Calu3 (cell line): ENCODE data around the gene REXO1. TPM values are rescaled to one million over a fixed set of nuclear protein-coding genes. Genes with fewer than 3 reads are reported as not detected.

Source experiments
- Bru-seq: library from RNA; stranded (reverse); fragments of 400-500 nt; gene quantifications from one replicate; lab custom pipeline; 2021; lab: Mats Ljungman, UMichigan
- BruChase-seq, 2 experiments: library from RNA; stranded (reverse); fragments of 400-500 nt; gene quantifications; one replicate each; lab custom pipeline; 2021; lab: Mats Ljungman, UMichigan
- BruUV-seq: library from RNA; stranded (reverse); fragments of 400-500 nt; replicated peaks from 2 replicates; lab custom pipeline; 2021; lab: Mats Ljungman, UMichigan
- CTCF ChIA-PET: fragments of 300-600 bp; sonication (Branson Sonifier 250); formaldehyde crosslinking; loops from one replicate; lab custom pipeline; 2022; ENCODE audit warnings: antibody characterized with exemption; lab: Charles Lee
- DNase-seq: peaks from one replicate; pipeline ENCODE4 v3.0.0; 2022
- H3K27ac Mint-ChIP-seq: one replicate; pipeline ENCODE4 v1.8.0; 2022; ENCODE audit warnings: mixed read lengths; ENCODE audit not compliant: unreplicated experiment
- H3K27me3 Mint-ChIP-seq: one replicate; pipeline ENCODE4 v1.8.0; 2022; ENCODE audit warnings: mixed read lengths; ENCODE audit not compliant: unreplicated experiment
- H3K36me3 Mint-ChIP-seq: one replicate; pipeline ENCODE4 v1.8.0; 2022; ENCODE audit warnings: mild to moderate bottlenecking, moderate library complexity, mixed read lengths; ENCODE audit not compliant: insufficient read depth, unreplicated experiment
- H3K4me1 Mint-ChIP-seq: one replicate; pipeline ENCODE4 v1.8.0; 2022; ENCODE audit warnings: mild to moderate bottlenecking, low read depth, mixed read lengths; ENCODE audit not compliant: unreplicated experiment
- H3K4me3 Mint-ChIP-seq: one replicate; pipeline ENCODE4 v1.8.0; 2022; ENCODE audit warnings: mild to moderate bottlenecking, low read depth, moderate library complexity, mixed read lengths; ENCODE audit not compliant: unreplicated experiment
- H3K9me3 Mint-ChIP-seq: one replicate; pipeline ENCODE4 v1.8.0; 2022; ENCODE audit warnings: low read depth, mixed read lengths; ENCODE audit not compliant: unreplicated experiment
- intact Hi-C: fragments of 100-400 bp; cut with micrococcal nuclease; formaldehyde crosslinking; loops from one replicate; pipeline ENCODE4 v1.10.0; 2022; ENCODE audit not compliant: unreplicated experiment
- long read RNA-seq: library from polyadenylated mRNA; stranded (forward); transcript quantifications from one replicate; pipeline ENCODE4 v2.0.0, GENCODE V29; 2022
- total RNA-seq: library from RNA; stranded (reverse); gene quantifications from 2 replicates; pipeline ENCODE4 v1.2.3, GENCODE V29; 2022
- TF ChIP-seq, protein P1 (sequence below): fragments of 200-600 bp; IDR thresholded peaks from one replicate; pipeline ENCODE4 v1.8.0; 2022; ENCODE audit warnings: antibody characterized with exemption; ENCODE audit not compliant: unreplicated experiment

The REXO1 gene, protein sequence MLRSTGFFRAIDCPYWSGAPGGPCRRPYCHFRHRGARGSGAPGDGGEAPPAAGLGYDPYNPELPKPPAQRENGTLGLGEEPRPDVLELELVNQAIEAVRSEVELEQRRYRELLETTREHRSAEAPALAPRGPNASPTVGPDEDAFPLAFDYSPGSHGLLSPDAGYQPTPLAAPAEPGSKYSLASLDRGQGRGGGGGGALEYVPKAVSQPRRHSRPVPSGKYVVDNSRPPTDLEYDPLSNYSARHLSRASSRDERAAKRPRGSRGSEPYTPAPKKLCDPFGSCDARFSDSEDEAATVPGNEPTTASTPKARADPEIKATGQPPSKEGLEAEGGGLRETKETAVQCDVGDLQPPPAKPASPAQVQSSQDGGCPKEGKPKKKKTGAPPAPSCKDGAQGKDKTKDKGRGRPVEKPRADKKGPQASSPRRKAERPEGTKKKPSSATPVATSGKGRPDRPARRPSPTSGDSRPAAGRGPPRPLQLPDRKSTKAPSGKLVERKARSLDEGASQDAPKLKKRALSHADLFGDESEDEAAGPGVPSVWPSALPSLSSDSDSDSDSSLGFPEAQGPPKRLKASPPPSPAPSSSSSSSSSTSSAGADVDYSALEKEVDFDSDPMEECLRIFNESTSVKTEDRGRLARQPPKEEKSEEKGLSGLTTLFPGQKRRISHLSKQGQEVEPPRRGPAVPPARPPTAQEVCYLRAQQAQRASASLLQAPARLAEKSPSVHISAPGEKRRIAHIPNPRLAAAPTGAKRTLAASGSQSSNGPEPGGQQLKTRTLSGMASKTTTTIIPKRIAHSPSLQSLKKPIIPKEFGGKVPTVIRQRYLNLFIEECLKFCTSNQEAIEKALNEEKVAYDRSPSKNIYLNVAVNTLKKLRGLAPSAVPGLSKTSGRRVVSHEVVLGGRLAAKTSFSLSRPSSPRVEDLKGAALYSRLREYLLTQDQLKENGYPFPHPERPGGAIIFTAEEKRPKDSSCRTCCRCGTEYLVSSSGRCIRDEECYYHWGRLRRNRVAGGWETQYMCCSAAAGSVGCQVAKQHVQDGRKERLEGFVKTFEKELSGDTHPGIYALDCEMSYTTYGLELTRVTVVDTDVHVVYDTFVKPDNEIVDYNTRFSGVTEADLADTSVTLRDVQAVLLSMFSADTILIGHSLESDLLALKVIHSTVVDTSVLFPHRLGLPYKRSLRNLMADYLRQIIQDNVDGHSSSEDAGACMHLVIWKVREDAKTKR
- total RNA-seq (34.1 and 39.5 TPM in 2 replicates), Bru-seq, nascent RNA (percentile 57 among the genes with signal in this experiment), BruChase-seq, experiment 1, labeled RNA remaining after a 6-hour chase (percentile 76 among the genes with signal in this experiment), BruChase-seq, experiment 2, labeled RNA remaining after a 2-hour chase (percentile 77 among the genes with signal in this experiment)
- long read RNA-seq, partial matches to known transcripts: 3 of 12 reads
- long read RNA-seq, other reads (novel, unspliced or antisense): 8 of 12 reads

DNA sequence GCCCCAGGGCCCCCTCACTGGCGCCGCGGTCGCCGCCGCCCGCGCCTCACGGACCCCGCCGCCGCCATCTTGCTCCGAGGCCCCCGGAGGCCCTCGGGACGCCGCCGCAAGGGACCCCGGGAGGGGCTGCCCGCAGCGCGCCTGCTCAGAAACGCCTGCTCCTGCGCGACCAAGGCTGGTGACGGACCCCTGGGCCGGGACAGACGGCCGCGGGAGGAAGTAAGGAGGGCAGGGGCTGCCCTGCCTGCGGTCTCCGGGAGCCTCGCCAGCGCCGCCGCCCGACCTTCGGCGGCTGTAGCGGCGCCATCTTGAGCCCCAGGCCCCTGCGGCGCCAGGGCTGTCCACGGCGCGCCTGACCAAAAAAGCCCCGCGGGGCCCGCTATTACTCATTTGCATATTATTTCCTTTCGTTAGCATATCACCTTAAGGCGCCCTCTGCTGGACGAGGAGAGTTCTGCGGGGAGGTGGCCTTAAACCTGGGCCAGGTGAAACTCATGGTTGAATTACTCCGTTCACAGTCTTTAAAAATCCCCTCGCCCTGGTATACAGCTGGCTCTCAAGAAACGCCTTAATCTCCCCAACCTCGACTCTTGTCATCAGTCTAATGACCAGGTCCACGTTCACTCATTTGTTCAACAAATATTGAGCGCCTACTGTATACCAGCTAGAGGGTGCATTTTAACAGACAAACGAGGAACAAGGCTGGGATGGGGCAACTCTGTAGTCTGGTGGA lies at the start of gene REXO1:
Gene REXO1 (minus strand): TSS at position 85 of the 733 bp plus-strand sequence. CDS start 125 bp downstream, outside the sequence.
- no peaks in the 10 kb centered on the region for H3K9me3 Mint-ChIP-seq
- peaks cover 47% of the 10 kb centered on the region for H3K36me3 Mint-ChIP-seq
- no TSS peak for BruUV-seq
- CTCF ChIA-PET: no interaction called here
- intact Hi-C loops: no loop called here
- peaks cover 8% of the 10 kb centered on the region for H3K4me1 Mint-ChIP-seq
- peak; percentile 92 for DNase-seq
- TF ChIP-seq, protein P1, sequence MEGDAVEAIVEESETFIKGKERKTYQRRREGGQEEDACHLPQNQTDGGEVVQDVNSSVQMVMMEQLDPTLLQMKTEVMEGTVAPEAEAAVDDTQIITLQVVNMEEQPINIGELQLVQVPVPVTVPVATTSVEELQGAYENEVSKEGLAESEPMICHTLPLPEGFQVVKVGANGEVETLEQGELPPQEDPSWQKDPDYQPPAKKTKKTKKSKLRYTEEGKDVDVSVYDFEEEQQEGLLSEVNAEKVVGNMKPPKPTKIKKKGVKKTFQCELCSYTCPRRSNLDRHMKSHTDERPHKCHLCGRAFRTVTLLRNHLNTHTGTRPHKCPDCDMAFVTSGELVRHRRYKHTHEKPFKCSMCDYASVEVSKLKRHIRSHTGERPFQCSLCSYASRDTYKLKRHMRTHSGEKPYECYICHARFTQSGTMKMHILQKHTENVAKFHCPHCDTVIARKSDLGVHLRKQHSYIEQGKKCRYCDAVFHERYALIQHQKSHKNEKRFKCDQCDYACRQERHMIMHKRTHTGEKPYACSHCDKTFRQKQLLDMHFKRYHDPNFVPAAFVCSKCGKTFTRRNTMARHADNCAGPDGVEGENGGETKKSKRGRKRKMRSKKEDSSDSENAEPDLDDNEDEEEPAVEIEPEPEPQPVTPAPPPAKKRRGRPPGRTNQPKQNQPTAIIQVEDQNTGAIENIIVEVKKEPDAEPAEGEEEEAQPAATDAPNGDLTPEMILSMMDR: peak; percentile 54
- H3K4me3 Mint-ChIP-seq: peak within 1 kb of the TSS; percentile 96
- H3K27ac Mint-ChIP-seq: peak within 1 kb of the TSS; percentile 92
- H3K27me3 Mint-ChIP-seq: no peaks in the 10 kb centered on the region

DNA sequence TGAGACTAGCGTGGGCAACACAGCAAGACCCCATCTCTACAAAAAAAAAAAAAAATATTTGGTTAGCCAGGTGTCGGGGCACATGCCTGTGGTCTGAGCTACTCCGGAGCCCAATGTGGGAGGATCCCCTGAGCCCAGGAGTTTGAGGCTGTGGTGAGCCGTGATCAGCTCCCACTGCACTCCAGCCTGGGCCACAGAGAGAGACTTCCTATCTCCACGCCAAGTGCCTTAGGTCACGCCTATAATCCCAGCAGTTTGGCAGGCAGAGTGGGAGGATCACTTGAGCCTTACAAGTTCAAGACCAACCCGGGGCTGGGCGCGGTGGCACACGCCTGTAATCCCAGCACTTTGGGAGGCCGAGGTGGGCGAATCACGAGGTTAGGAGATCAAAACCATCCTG lies 48.2 kb upstream of the REXO1 start:
- no TSS peak for BruUV-seq
- Mint-ChIP-seq H3K36me3 (peaks cover 8% of the 10 kb centered on the region), H3K9me3 (no peaks in the 10 kb centered on the region), H3K27me3 (no peaks in the 10 kb centered on the region), H3K4me3 (no peak overlapping the region), H3K27ac (no peak overlapping the region), H3K4me1 (no peaks in the 10 kb centered on the region)
- no peak for DNase-seq
- CTCF ChIA-PET: interaction anchor here (0.6 to 0.7 kb wide), 2 partner anchors 30 to 876 kb away, joined by 3 to 4 read pairs; no protein-coding TSS in a partner anchor
- TF ChIP-seq, protein P1: no peak
- intact Hi-C loops: no loop called here

DNA sequence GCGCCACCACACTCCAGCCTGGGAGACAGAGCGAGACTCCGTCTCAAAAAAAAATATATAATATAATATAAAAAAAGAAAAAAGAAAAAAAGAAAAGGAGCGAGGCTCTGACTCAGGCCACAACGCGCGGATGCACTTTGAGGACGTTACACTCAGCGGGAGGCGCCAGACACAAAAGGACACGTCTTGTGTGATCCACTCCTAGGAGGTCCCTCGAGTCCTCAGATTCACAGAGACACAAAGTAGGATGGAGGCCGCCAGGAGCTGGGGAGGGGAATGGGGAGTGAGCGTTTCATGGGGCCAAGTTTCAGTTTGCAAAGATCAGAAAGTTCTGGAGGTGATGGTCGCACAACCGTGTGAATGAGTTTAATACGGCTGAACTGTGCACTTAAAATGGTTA lies 45.5 kb upstream of the REXO1 start:
- CTCF ChIA-PET: no interaction called here
- Mint-ChIP-seq H3K27me3 (no peaks in the 10 kb centered on the region), H3K27ac (no peak overlapping the region)

More for the DNA sequence above, 45.5 kb upstream of the REXO1 start:
- BruUV-seq: no TSS peak
- no peak for DNase-seq
- TF ChIP-seq, protein P1: no peak
- intact Hi-C loops: no loop called here
- Mint-ChIP-seq H3K36me3 (peaks cover 8% of the 10 kb centered on the region), H3K4me1 (no peaks in the 10 kb centered on the region), H3K9me3 (no peaks in the 10 kb centered on the region), H3K4me3 (no peak overlapping the region)
